Astrocyte (in vitro differentiated cells and primary cell): Measurements from ENCODE around the gene BBX. TPM values are rescaled to one million over a fixed set of nuclear protein-coding genes. Genes with fewer than 3 reads are reported as not detected.

Experiments
- DNase-seq: peaks from one replicate; pipeline ENCODE4 v3.0.0-alpha.2; 2010; ENCODE audit warnings: low read depth
- FAIRE-seq: peaks from 2 replicates; lab custom pipeline; 2011; peaks lifted over from hg19 to GRCh38; lab: Jason Lieb, UNC
- H2AFZ ChIP-seq: 2 replicates; pipeline ENCODE4 v1.6.0; 2012; ENCODE audit warnings: low read depth, low read length, inconsistent platforms
- H3K27ac ChIP-seq: 2 replicates; pipeline ENCODE4 v1.5.1; 2011; ENCODE audit warnings: low read depth, low read length, inconsistent platforms
- H3K27me3 ChIP-seq: 2 replicates; pipeline ENCODE4 v1.6.0; 2011; ENCODE audit warnings: low read length, inconsistent platforms; ENCODE audit not compliant: insufficient read depth
- H3K36me3 ChIP-seq: 2 replicates; pipeline ENCODE4 v1.5.1; 2011; ENCODE audit warnings: low read length, inconsistent platforms; ENCODE audit not compliant: insufficient read depth
- H3K4me1 ChIP-seq: 2 replicates; pipeline ENCODE4 v1.5.1; 2011; ENCODE audit warnings: low read length, inconsistent platforms; ENCODE audit not compliant: insufficient read depth
- H3K4me2 ChIP-seq: 2 replicates; pipeline ENCODE4 v1.6.0; 2012; ENCODE audit warnings: low read length, inconsistent platforms
- H3K4me3 ChIP-seq: 2 replicates; pipeline ENCODE4 v1.5.1; 2011; ENCODE audit warnings: low read depth, mild to moderate bottlenecking, low read length, inconsistent platforms; ENCODE audit not compliant: insufficient read depth
- H3K79me2 ChIP-seq: 2 replicates; pipeline ENCODE4 v1.6.0; 2012; ENCODE audit warnings: mild to moderate bottlenecking, low read length, inconsistent platforms; ENCODE audit not compliant: insufficient read depth
- H3K9ac ChIP-seq: 2 replicates; pipeline ENCODE4 v1.6.0; 2012; ENCODE audit warnings: mild to moderate bottlenecking, low read length, inconsistent platforms
- H3K9me3 ChIP-seq: 2 replicates; pipeline ENCODE4 v1.5.1; 2012; ENCODE audit warnings: low read depth, mild to moderate bottlenecking, low read length, inconsistent platforms; ENCODE audit not compliant: insufficient read depth
- H4K20me1 ChIP-seq: 2 replicates; pipeline ENCODE4 v1.6.0; 2012; ENCODE audit warnings: low read length, inconsistent platforms; ENCODE audit not compliant: insufficient read depth
- H3K27ac Mint-ChIP-seq: one replicate; pipeline ENCODE4 v1.8.0; 2021; ENCODE audit warnings: mild to moderate bottlenecking, mixed read lengths; ENCODE audit not compliant: unreplicated experiment
- H3K27me3 Mint-ChIP-seq: one replicate; pipeline ENCODE4 v1.8.0; 2021; ENCODE audit warnings: low read depth, mixed read lengths; ENCODE audit not compliant: unreplicated experiment
- H3K36me3 Mint-ChIP-seq: one replicate; pipeline ENCODE4 v1.8.0; 2021; ENCODE audit warnings: low read depth, mixed read lengths; ENCODE audit not compliant: unreplicated experiment
- H3K4me1 Mint-ChIP-seq: one replicate; pipeline ENCODE4 v1.8.0; 2021; ENCODE audit warnings: low read depth, mixed read lengths; ENCODE audit not compliant: unreplicated experiment
- H3K4me3 Mint-ChIP-seq: one replicate; pipeline ENCODE4 v1.8.0; 2021; ENCODE audit warnings: mild to moderate bottlenecking, moderate library complexity, mixed read lengths; ENCODE audit not compliant: unreplicated experiment
- H3K9me3 Mint-ChIP-seq: one replicate; pipeline ENCODE4 v1.8.0; 2021; ENCODE audit warnings: mild to moderate bottlenecking, mixed read lengths; ENCODE audit not compliant: unreplicated experiment
- EZH2 ChIP-seq: IDR thresholded peaks from 2 replicates; pipeline ENCODE4 v1.6.1; 2012; ENCODE audit warnings: mild to moderate bottlenecking, low read length, inconsistent platforms; ENCODE audit not compliant: insufficient read depth
- total RNA-seq: library from RNA; stranded (reverse); gene quantifications from 2 replicates; pipeline ENCODE4 v1.2.1, GENCODE V29; 2021
- TF ChIP-seq, protein P1 (sequence below): IDR thresholded peaks from 2 replicates; pipeline ENCODE4 v1.5.1; 2011; ENCODE audit warnings: low read depth, mild to moderate bottlenecking, inconsistent platforms, low read length, moderate library complexity; ENCODE audit not compliant: insufficient read depth

The BBX gene
- total RNA-seq, 1 donor from 2014 or later: 91.6 TPM

DNA sequence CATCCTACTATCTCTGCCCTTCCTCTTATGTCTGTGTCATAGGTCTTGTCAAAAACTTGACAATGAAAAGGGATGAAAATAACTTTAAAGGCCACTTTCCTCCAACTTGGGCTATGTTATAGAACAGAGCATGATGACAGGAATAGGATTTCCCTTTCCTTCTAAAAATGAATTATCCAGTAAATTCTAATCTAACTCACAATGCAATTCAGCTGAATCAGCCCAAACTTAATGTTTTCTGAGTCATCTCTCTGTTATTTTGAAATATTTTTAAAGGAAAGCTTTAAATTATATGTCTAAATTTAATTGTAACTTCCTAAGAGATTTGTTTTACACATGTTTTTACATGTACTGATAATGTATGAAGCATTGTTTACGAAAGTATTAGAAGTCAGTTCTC lies 258.5 kb downstream of the BBX start:
- peaks cover 9% of the 10 kb centered on the region for H3K36me3 Mint-ChIP-seq

DNA sequence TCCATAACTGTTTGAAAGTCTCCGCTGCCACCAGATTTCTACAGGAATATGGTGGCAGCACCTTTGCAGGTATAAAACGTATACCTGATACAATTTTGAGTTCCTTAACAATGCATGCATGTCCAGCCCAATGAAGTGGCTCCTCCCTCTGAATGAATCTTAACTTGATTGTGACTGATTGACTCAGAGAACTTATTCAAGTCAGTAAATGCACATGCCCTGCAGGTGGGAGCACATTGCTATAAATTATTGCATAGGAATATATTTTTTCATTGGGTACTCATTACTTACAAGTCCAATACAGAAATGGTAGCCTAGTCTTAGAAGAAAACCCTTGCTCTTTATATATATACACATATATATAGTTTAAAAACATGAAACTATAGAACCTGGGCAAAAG lies 259.3 kb downstream of the BBX start:
- no peaks in the 10 kb centered on the region for H3K27me3 Mint-ChIP-seq
- H3K36me3 Mint-ChIP-seq: peaks cover 9% of the 10 kb centered on the region
- H3K27ac Mint-ChIP-seq: no peak overlapping the region
- H3K4me2 ChIP-seq: no peak overlapping the region
- no peaks in the 10 kb centered on the region for H3K9me3 Mint-ChIP-seq
- no peaks in the 10 kb centered on the region for H4K20me1 ChIP-seq
- H3K4me3 Mint-ChIP-seq: no peak overlapping the region
- no peak overlapping the region for H3K4me3 ChIP-seq
- no peaks in the 10 kb centered on the region for H3K36me3 ChIP-seq
- FAIRE-seq (no peak), DNase-seq (no peak)
- no peak overlapping the region for H3K9ac ChIP-seq
- no peaks in the 10 kb centered on the region for H3K9me3 ChIP-seq
- H3K27ac ChIP-seq: no peak overlapping the region
- H2AFZ ChIP-seq: no peak overlapping the region
- no peaks in the 10 kb centered on the region for H3K27me3 ChIP-seq
- H3K79me2 ChIP-seq: no peaks in the 10 kb centered on the region
- peaks cover 2% of the 10 kb centered on the region for H3K4me1 Mint-ChIP-seq
- TF ChIP-seq, protein P1, sequence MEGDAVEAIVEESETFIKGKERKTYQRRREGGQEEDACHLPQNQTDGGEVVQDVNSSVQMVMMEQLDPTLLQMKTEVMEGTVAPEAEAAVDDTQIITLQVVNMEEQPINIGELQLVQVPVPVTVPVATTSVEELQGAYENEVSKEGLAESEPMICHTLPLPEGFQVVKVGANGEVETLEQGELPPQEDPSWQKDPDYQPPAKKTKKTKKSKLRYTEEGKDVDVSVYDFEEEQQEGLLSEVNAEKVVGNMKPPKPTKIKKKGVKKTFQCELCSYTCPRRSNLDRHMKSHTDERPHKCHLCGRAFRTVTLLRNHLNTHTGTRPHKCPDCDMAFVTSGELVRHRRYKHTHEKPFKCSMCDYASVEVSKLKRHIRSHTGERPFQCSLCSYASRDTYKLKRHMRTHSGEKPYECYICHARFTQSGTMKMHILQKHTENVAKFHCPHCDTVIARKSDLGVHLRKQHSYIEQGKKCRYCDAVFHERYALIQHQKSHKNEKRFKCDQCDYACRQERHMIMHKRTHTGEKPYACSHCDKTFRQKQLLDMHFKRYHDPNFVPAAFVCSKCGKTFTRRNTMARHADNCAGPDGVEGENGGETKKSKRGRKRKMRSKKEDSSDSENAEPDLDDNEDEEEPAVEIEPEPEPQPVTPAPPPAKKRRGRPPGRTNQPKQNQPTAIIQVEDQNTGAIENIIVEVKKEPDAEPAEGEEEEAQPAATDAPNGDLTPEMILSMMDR: no peak
- TF ChIP-seq EZH2: no peak
- H3K4me1 ChIP-seq: no peaks in the 10 kb centered on the region

More for the DNA sequence above, 258.5 kb downstream of the BBX start:
- Mint-ChIP-seq H3K9me3 (no peaks in the 10 kb centered on the region), H3K4me1 (peaks cover 2% of the 10 kb centered on the region), H3K4me3 (no peak overlapping the region), H3K27me3 (no peaks in the 10 kb centered on the region), H3K27ac (no peak overlapping the region)
- no peaks in the 10 kb centered on the region for H3K27me3 ChIP-seq
- DNase-seq (no peak), FAIRE-seq (no peak)
- H4K20me1 ChIP-seq: no peaks in the 10 kb centered on the region
- no peak overlapping the region for H3K4me2 ChIP-seq
- TF ChIP-seq, protein P1: no peak
- no peak for TF ChIP-seq EZH2
- no peak overlapping the region for H3K9ac ChIP-seq
- H3K27ac ChIP-seq: no peak overlapping the region
- no peaks in the 10 kb centered on the region for H3K9me3 ChIP-seq
- H3K36me3 ChIP-seq: no peaks in the 10 kb centered on the region
- H3K79me2 ChIP-seq: no peaks in the 10 kb centered on the region
- no peaks in the 10 kb centered on the region for H3K4me1 ChIP-seq
- H2AFZ ChIP-seq: no peak overlapping the region
- no peak overlapping the region for H3K4me3 ChIP-seq

DNA sequence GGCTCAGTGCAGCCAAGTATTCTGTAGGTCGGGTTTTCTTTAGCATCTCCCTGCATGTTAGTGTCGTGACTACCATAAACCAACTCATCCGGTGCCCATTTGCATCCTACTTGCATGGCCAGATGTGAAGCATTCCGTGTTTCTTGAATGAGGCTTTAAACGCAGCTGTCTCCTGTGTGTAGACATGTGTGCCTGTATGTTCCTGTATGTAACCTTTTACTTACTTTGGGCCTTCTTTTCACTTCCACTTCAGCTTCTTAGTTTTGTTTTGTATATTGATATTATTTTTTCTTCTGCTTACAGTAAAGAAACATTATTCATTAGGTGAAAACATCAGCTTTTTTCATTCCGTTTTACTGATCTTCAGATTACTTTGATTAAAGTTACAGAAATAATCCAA lies 267.9 kb downstream of the BBX start:
- Mint-ChIP-seq H3K4me1 (no peaks in the 10 kb centered on the region), H3K27ac (no peak overlapping the region), H3K36me3 (peaks cover 23% of the 10 kb centered on the region), H3K27me3 (no peaks in the 10 kb centered on the region), H3K9me3 (peaks cover 3% of the 10 kb centered on the region), H3K4me3 (no peak overlapping the region)
- H3K9me3 ChIP-seq: no peaks in the 10 kb centered on the region
- no peak overlapping the region for H3K9ac ChIP-seq
- no peaks in the 10 kb centered on the region for H3K27me3 ChIP-seq
- no peak for TF ChIP-seq EZH2
- TF ChIP-seq, protein P1: no peak
- DNase-seq (no peak), FAIRE-seq (no peak)
- no peaks in the 10 kb centered on the region for H4K20me1 ChIP-seq
- no peak overlapping the region for H3K4me3 ChIP-seq
- H2AFZ ChIP-seq: no peak overlapping the region
- no peaks in the 10 kb centered on the region for H3K79me2 ChIP-seq
- H3K4me1 ChIP-seq: no peaks in the 10 kb centered on the region
- H3K4me2 ChIP-seq: no peak overlapping the region
- H3K27ac ChIP-seq: no peak overlapping the region
- H3K36me3 ChIP-seq: peaks cover 2% of the 10 kb centered on the region
